ENCODE results near the gene PLVAP. TPM values are rescaled to one million over a fixed set of nuclear protein-coding genes. Genes with fewer than 3 reads are reported as not detected.
"Not testable (repeated sequence)": the region's sequence is repeated elsewhere in the genome, so short reads cannot be mapped to it uniquely, and the experiment has no call there.

The PLVAP gene
- polyA plus RNA-seq, 1 donor from 2014 or later: not detected

GRCh38 chr19:17389957-17390664, 13.0 kb upstream of the PLVAP start:
- peaks cover 9% of the 10 kb centered on the region for H3K27me3 Mint-ChIP-seq
- peak overlapping the region in 1 of 4 donors; percentile 91 for H3K4me3 Mint-ChIP-seq
- H3K9me3 Mint-ChIP-seq: no peaks in the 10 kb centered on the region
- peaks cover 4 to 13% (median 11%) of the 10 kb centered on the region in 3 donors for H3K4me1 Mint-ChIP-seq
- H3K27ac Mint-ChIP-seq: no peak overlapping the region
- H3K36me3 Mint-ChIP-seq: no peaks in the 10 kb centered on the region

- no peaks in the 10 kb centered on the region for H3K9me3 Mint-ChIP-seq
- no peak overlapping the region for H3K27ac Mint-ChIP-seq
- H3K4me3 Mint-ChIP-seq: peak overlapping the region in 3 of 4 donors; percentile 3 to 45 (median 23)
- peaks cover 9% of the 10 kb centered on the region for H3K27me3 Mint-ChIP-seq
- peaks cover 4 to 11% (median 11%) of the 10 kb centered on the region in 3 donors for H3K4me1 Mint-ChIP-seq
- H3K36me3 Mint-ChIP-seq: no peaks in the 10 kb centered on the region
These were observed 12.1 kb upstream of the PLVAP start for GRCh38 chr19:17389288-17389687.

- no peaks in the 10 kb centered on the region for H3K9me3 Mint-ChIP-seq
- H3K27me3 Mint-ChIP-seq: peaks cover 4% of the 10 kb centered on the region
- H3K4me1 Mint-ChIP-seq: peaks cover 4 to 9% (median 8%) of the 10 kb centered on the region in 3 donors
- peak overlapping the region in 1 of 3 donors; percentile 64 for H3K27ac Mint-ChIP-seq
- H3K36me3 Mint-ChIP-seq: no peaks in the 10 kb centered on the region
- H3K4me3 Mint-ChIP-seq: peak overlapping the region in 1 of 4 donors; percentile 53
These were observed 8.9 kb upstream of the PLVAP start for GRCh38 chr19:17385878-17386611.

- H3K4me1 Mint-ChIP-seq: peaks cover 5 to 18% (median 7%) of the 10 kb centered on the region in 3 donors
- H3K27ac Mint-ChIP-seq: peak overlapping the region in 1 of 3 donors; percentile 76
- peak overlapping the region in 2 of 4 donors; percentile 49 to 67 for H3K4me3 Mint-ChIP-seq
- H3K36me3 Mint-ChIP-seq: peaks cover 3% of the 10 kb centered on the region
- peaks cover 27% of the 10 kb centered on the region for H3K27me3 Mint-ChIP-seq
- peaks cover 0 to 6% (median 4%) of the 10 kb centered on the region in 3 donors for H3K9me3 Mint-ChIP-seq
These were observed 3.4 kb upstream of the PLVAP start for GRCh38 chr19:17380426-17381138.

- no peak overlapping the region for H3K27ac Mint-ChIP-seq
- H3K4me3 Mint-ChIP-seq: no peak overlapping the region
- H3K9me3 Mint-ChIP-seq: peaks cover 0 to 6% (median 4%) of the 10 kb centered on the region in 3 donors
- peaks cover 25% of the 10 kb centered on the region for H3K27me3 Mint-ChIP-seq
- peaks cover 3% of the 10 kb centered on the region for H3K36me3 Mint-ChIP-seq
- H3K4me1 Mint-ChIP-seq: peaks cover 5 to 18% (median 7%) of the 10 kb centered on the region in 3 donors
These were observed 2.1 kb upstream of the PLVAP start for GRCh38 chr19:17379221-17379631.

- no peak overlapping the region for H3K4me3 Mint-ChIP-seq
- H3K4me1 Mint-ChIP-seq: peaks cover 5 to 18% (median 7%) of the 10 kb centered on the region in 3 donors
- peak overlapping the region in 1 of 3 donors; percentile 29 for H3K27ac Mint-ChIP-seq
These were observed 1.1 kb upstream of the PLVAP start for GRCh38 chr19:17378271-17378670.

GRCh38 chr19:17370026-17370587, 7.0 kb downstream of the PLVAP start:
- H3K4me3 Mint-ChIP-seq: peak overlapping the region; percentile 2 to 74 (median 52)
- H3K4me1 Mint-ChIP-seq: peaks cover 12 to 16% (median 13%) of the 10 kb centered on the region in 3 donors
- H3K27me3 Mint-ChIP-seq: peaks cover 18% of the 10 kb centered on the region
- no peaks in the 10 kb centered on the region for H3K36me3 Mint-ChIP-seq
- peaks cover 0 to 5% (median 3%) of the 10 kb centered on the region in 3 donors for H3K9me3 Mint-ChIP-seq
- H3K27ac Mint-ChIP-seq: peak overlapping the region in 2 of 3 donors; percentile 41 to 80

More at GRCh38 chr19:17378271-17378670, 1.1 kb upstream of the PLVAP start:
- H3K36me3 Mint-ChIP-seq: peaks cover 3% of the 10 kb centered on the region
- peaks cover 25% of the 10 kb centered on the region for H3K27me3 Mint-ChIP-seq
- peaks cover 0 to 6% (median 4%) of the 10 kb centered on the region in 3 donors for H3K9me3 Mint-ChIP-seq

DNA sequence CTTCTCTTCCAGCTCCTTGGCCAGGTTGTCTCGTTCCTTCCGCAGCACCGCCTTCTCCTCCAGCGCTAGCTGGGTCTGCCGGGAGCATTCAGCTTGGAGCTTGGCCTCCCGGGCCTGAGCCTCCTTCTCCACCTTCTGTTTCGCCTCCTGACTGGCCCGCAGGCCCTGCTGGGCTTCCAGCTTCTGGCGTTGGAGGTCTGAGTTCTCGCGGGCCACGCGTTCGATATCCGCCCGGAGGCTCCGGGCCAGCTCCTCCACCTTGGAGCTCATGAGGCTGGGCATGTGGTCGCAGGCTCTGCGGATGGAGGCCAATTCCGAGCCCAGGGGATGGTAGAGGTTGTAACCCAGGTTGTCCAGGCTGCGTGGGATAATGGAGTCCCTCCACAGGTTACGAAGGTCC, 11.8 kb downstream of the PLVAP start:
- Mint-ChIP-seq H3K9me3 (peaks cover 0 to 5% (median 3%) of the 10 kb centered on the region in 3 donors), H3K4me3 (no peak overlapping the region), H3K27ac (peak overlapping the region in 1 of 3 donors; percentile 21), H3K36me3 (no peaks in the 10 kb centered on the region), H3K4me1 (peaks cover 7 to 12% (median 11%) of the 10 kb centered on the region in 3 donors), H3K27me3 (peaks cover 17% of the 10 kb centered on the region)

DNA sequence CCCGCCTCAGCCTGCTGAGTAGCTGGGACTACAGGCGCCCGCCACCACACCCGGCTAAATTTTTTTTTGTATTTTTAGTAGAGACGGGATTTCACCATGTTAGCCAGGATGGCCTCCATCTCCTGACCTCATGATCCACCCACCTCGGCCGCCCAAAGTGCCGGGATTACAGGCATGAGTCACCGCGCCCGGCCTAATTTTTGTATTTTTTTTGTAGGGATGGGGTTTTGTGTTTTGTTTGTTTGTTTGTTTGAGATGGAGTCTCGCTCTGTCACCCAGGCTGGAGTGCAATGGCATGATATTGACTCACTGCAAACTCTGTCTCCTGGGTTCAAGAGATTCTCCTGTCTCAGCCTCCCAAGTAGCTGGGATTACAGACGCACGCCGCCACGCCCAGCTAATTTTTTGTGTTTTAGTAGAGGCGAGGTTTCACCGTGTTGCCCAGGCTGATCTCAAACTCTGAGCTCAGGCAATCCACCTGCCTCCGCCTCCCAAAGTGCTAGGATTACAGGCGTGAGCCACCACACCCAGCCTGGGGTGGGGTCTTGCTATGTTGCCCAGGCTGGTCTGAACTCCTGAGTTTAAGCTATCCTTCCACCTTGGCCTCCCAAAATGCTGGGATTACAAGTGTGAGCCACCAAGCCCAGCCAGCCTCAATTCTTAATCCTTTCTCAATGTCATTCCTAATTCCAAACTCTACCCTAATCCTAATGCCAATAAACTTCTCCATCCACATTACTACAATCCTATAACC, 13.1 kb downstream of the PLVAP start:
- H3K4me3 Mint-ChIP-seq, H3K4me1 Mint-ChIP-seq, H3K9me3 Mint-ChIP-seq, H3K36me3 Mint-ChIP-seq: not testable (repeated sequence)
- Mint-ChIP-seq H3K27ac (peak overlapping the region in 1 of 3 donors; percentile 83), H3K27me3 (peaks cover 13% of the 10 kb centered on the region)

GRCh38 chr19:17359905-17360800, 17.0 kb downstream of the PLVAP start:
- Mint-ChIP-seq H3K9me3 (peaks cover 0 to 3% (median 0%) of the 10 kb centered on the region in 3 donors), H3K36me3 (no peaks in the 10 kb centered on the region), H3K27ac (no peak overlapping the region), H3K4me1 (peaks cover 0 to 4% (median 0%) of the 10 kb centered on the region in 3 donors), H3K27me3 (peaks cover 6% of the 10 kb centered on the region), H3K4me3 (no peak overlapping the region)

- no peaks in the 10 kb centered on the region for H3K36me3 Mint-ChIP-seq
- H3K9me3 Mint-ChIP-seq: no peaks in the 10 kb centered on the region
- no peak overlapping the region for H3K4me3 Mint-ChIP-seq
- H3K4me1 Mint-ChIP-seq: peaks cover 0 to 2% (median 0%) of the 10 kb centered on the region in 3 donors
- H3K27ac Mint-ChIP-seq: no peak overlapping the region
- H3K27me3 Mint-ChIP-seq: peaks cover 6% of the 10 kb centered on the region
These were observed 18.7 kb downstream of the PLVAP start for GRCh38 chr19:17358395-17358794.

- Mint-ChIP-seq H3K27me3 (peaks cover 12% of the 10 kb centered on the region), H3K36me3 (no peaks in the 10 kb centered on the region), H3K4me1 (peaks cover 0 to 2% (median 0%) of the 10 kb centered on the region in 3 donors), H3K4me3 (no peak overlapping the region), H3K27ac (no peak overlapping the region), H3K9me3 (no peaks in the 10 kb centered on the region)
These were observed 19.4 kb downstream of the PLVAP start for GRCh38 chr19:17357724-17358123.

GRCh38 chr19:17357078-17357666, 20.0 kb downstream of the PLVAP start:
- Mint-ChIP-seq H3K4me3 (no peak overlapping the region), H3K9me3 (no peaks in the 10 kb centered on the region), H3K27me3 (peaks cover 12% of the 10 kb centered on the region), H3K36me3 (no peaks in the 10 kb centered on the region), H3K27ac (peak overlapping the region in 1 of 3 donors; percentile 39), H3K4me1 (peaks cover 0 to 2% (median 0%) of the 10 kb centered on the region in 3 donors)
